BE2C (cell line): Measurements from ENCODE around the gene PKN3.

Experiments used
- DNase-seq: peaks from one replicate; pipeline ENCODE4 v3.0.0-alpha.2; 2020
- H3K27me3 ChIP-seq: fragments of 250-450 bp; sonication (Bioruptor Pico); 2 replicates; pipeline ENCODE4 v1.5.1; 2020; ENCODE audit warnings: mild to moderate bottlenecking
- H3K36me3 ChIP-seq: fragments of 250-450 bp; sonication (Bioruptor Pico); 2 replicates; pipeline ENCODE4 v1.5.1; 2020; ENCODE audit warnings: mild to moderate bottlenecking
- H3K4me1 ChIP-seq: fragments of 250-450 bp; sonication (Bioruptor Pico); 2 replicates; pipeline ENCODE4 v1.5.1; 2020
- H3K4me3 ChIP-seq: 2 replicates; pipeline ENCODE4 v1.5.1; 2011; ENCODE audit warnings: low read depth, low read length
- H3K9me3 ChIP-seq: fragments of 250-450 bp; sonication (Bioruptor Pico); 2 replicates; pipeline ENCODE4 v1.5.1; 2020
- TF ChIP-seq, protein P1 (sequence below): IDR thresholded peaks from 2 replicates; pipeline ENCODE4 v1.5.1; 2012; ENCODE audit warnings: mild to moderate bottlenecking, low read depth, low read length

The PKN3 gene

DNA sequence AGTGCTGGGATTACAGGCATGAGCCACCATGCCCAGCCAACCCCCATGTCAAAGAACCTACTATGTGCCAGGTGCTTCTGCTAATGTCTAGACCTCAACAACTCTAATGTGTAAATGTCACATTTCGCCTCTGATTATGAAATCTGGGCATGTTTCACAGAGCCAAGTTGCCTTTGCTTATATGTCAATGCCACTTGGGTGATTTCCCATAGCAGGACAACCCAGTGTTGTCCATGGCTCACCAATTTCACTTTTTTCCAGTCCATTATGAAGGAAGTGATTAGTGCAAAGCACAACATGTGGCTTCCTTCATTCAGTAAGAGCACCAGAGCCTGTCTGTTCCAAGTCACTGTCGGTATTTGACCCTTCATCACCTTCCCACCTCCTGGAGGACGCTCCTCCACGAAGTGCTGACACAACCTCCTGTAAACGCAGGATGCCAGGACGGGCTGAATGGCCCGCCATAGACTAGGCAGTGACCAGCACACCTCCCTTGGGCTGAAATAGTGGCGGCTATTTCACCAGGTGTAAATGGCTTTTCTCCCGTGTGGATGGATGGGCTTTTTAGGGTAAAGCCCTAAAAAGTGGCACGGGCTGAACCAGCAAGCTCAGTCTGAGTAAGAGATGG lies 962 bp upstream of the PKN3 start:
- no peaks in the 10 kb centered on the region for H3K27me3 ChIP-seq
- DNase-seq, result no peak
- no peaks in the 10 kb centered on the region for H3K9me3 ChIP-seq
- H3K4me1 ChIP-seq, result no peaks in the 10 kb centered on the region
- peaks cover 10% of the 10 kb centered on the region for H3K36me3 ChIP-seq
- TF ChIP-seq, protein P1, sequence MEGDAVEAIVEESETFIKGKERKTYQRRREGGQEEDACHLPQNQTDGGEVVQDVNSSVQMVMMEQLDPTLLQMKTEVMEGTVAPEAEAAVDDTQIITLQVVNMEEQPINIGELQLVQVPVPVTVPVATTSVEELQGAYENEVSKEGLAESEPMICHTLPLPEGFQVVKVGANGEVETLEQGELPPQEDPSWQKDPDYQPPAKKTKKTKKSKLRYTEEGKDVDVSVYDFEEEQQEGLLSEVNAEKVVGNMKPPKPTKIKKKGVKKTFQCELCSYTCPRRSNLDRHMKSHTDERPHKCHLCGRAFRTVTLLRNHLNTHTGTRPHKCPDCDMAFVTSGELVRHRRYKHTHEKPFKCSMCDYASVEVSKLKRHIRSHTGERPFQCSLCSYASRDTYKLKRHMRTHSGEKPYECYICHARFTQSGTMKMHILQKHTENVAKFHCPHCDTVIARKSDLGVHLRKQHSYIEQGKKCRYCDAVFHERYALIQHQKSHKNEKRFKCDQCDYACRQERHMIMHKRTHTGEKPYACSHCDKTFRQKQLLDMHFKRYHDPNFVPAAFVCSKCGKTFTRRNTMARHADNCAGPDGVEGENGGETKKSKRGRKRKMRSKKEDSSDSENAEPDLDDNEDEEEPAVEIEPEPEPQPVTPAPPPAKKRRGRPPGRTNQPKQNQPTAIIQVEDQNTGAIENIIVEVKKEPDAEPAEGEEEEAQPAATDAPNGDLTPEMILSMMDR, result no peak
- no peak overlapping the region for H3K4me3 ChIP-seq

DNA sequence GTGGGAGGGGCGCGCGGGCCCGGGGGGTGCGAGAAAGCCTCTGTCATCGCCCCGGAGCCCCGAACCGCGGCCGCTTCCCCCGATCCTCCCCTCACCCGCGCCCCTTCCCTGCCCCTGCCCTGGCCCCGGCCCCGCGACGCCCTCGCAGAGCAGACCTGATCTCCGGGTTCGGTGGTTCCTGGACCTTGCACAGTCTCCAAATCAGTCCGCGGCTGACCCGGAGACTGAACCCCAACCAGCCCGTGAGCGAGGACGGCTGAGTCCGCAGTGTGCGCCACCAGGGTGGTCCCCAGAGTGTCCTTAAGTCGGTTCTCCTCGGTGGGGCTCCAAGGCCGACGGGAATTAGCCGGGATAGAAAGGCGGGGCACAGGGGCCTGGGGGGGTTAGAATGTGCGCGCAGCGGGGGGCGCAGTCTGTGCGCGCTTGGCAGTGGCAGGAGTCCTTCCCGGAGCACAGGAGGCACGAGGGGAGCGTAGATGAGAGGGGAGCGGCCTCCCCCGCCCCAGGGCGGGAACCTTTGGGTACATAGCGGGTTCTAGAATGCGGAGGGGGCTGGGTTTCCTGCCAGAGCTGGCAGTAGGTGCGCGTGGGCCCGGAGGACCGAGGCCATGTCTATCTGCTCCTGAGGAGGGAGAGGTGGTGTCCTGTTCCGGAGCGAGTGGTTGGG lies 779 bp downstream of the PKN3 start:
- Histone ChIP-seq H3K4me3 (peak overlapping the region; percentile 78), H3K27me3 (no peaks in the 10 kb centered on the region), H3K9me3 (no peaks in the 10 kb centered on the region), H3K4me1 (no peaks in the 10 kb centered on the region), H3K36me3 (peaks cover 16% of the 10 kb centered on the region)
- TF ChIP-seq, protein P1, result no peak
- peak; percentile 47 for DNase-seq

DNA sequence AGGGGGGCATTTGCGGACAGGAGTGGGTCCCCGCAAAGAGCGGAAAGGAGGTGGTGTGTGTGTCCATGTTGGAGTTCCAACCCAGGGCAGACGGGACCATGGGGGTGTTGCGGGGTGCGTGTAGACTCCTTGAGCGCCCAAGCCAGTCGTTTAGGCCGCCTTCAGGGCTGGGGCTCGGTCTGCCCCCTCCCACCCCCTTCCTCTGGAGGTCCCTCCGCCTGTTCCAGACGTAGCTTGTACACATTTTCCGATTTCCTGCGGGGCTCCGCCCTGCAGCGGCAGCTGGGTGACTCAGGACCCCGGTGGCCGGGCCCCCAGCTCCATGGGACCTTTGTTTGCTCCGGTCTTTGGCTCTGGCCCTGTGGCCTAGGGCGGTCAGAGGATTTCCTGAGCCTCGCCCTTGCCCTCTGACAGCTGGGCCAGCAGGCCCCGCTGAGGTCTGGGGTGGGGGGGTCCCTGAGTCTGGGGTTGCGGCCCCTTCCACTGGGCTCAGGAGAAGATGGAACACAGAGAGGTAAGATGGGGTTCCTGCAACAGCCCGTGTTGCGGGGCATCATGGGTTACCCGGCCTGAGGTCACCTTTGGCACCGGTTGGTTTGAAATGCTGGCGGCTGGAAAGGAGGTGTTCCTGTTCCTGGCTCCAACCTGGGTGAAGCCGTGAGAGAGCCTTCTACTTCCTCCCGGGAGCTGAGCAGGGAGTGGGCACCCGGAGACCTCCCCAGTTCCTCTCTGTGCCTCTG lies 1.5 kb downstream of the PKN3 start:
- peak overlapping the region; percentile 78 for H3K4me3 ChIP-seq
- no peaks in the 10 kb centered on the region for H3K4me1 ChIP-seq
- TF ChIP-seq, protein P1, result no peak
- peaks cover 16% of the 10 kb centered on the region for H3K36me3 ChIP-seq
- no peaks in the 10 kb centered on the region for H3K27me3 ChIP-seq
- no peak for DNase-seq
- no peaks in the 10 kb centered on the region for H3K9me3 ChIP-seq

DNA sequence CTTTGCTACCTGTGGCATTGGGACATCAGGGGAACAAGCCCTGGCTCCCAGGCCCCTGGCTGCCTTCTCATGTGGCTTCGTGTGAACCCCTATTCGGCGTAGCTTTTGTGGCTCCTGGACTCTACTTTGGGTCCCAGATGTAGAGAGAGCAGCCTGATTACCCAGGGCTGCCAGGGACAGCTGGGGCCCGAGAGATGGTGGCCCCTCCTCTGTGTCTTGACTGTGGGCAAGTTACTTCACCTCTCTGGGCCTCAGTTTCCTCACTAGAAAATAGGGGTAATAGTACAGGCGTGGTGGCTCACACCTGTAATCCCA lies 2.0 kb downstream of the PKN3 start:
- Histone ChIP-seq H3K9me3 (no peaks in the 10 kb centered on the region), H3K27me3 (no peaks in the 10 kb centered on the region), H3K4me1 (no peaks in the 10 kb centered on the region), H3K36me3 (peaks cover 16% of the 10 kb centered on the region), H3K4me3 (no peak overlapping the region)
- no peak for DNase-seq
- TF ChIP-seq, protein P1, result no peak

DNA sequence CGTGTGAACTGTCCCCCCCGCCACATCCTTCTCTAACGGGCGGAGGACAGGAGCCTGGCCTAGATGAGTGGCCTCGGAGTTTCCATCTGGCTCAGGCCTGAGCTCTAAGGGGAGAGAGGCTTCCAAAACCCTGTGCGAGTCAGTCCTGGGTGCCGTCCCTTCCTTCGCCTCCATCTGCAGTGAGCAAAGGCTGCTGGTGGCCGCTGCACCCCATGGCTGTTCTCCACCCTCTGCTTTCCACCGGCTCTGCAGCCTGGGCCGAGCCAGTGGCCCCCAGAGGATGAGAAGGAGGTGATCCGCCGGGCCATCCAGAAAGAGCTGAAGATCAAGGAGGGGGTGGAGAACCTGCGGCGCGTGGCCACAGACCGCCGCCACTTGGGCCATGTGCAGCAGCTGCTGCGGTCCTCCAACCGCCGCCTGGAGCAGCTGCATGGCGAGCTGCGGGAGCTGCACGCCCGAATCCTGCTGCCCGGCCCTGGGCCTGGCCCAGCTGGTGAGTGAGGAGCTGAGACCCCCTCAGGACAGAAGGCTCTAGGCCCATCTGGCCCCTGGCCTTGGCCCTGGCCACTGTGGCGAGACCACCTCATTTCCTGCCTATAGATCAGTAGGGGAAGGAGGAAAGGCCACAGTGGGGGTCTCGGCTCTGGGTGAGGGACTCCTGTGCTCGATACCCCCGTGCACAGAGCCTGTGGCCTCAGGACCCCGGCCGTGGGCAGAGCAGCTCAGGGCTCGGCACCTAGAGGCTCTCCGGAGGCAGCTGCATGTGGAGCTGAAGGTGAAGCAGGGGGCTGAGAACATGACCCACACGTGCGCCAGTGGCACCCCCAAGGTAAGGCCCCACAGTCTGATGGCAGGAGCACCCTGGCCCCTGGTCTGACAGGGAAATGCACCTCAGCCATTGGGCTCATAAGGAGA lies 3.0 kb downstream of the PKN3 start:
- Histone ChIP-seq H3K4me3 (no peak overlapping the region), H3K9me3 (no peaks in the 10 kb centered on the region), H3K36me3 (peaks cover 16% of the 10 kb centered on the region), H3K27me3 (no peaks in the 10 kb centered on the region), H3K4me1 (no peaks in the 10 kb centered on the region)
- DNase-seq, result no peak
- TF ChIP-seq, protein P1, result no peak
